Heart left ventricle (tissue), 16 donors: Measurements from ENCODE around the gene KDM4B. TPM values are rescaled to one million over a fixed set of nuclear protein-coding genes. Genes with fewer than 3 reads are reported as not detected.
A peak's percentile ranks its signal among the peaks of the same experiment; 100 is the strongest.

ENCODE experiments used
- ATAC-seq, 4 donors: fragments of 200-7000 bp; cut with Tn5 transposase; one replicate each; pipeline ENCODE4 v1.9.1; 2020 to 2022; ENCODE audit warnings: moderate library complexity in 4 of 4, mild to moderate bottlenecking in 3 of 4, moderate number of reproducible peaks in 1 of 4
- DNase-seq, 5 donors: peaks; one replicate each; pipeline ENCODE4 v3.0.0-alpha.2; 2020
- H3K27ac ChIP-seq, 12 donors: fragments of 200-600 bp; sonication (generic) in 4 of 12; one replicate each; pipeline versions ENCODE4 v1.5.0 to v1.8.0; 2016 to 2022; ENCODE audit warnings: mild to moderate bottlenecking in 2 of 12
- H3K27me3 ChIP-seq, 9 donors: fragments of 200-600 bp; sonication (generic) in 2 of 9; one replicate each; pipeline versions ENCODE4 v1.5.1 to v1.8.0; 2016 to 2022; ENCODE audit warnings: mild to moderate bottlenecking in 3 of 9
- H3K36me3 ChIP-seq, 9 donors: fragments of 200-600 bp; sonication (generic) in 2 of 9; one replicate each; pipeline versions ENCODE4 v1.5.0 to v1.8.0; 2018 to 2022; ENCODE audit warnings: mild to moderate bottlenecking in 2 of 9
- H3K4me1 ChIP-seq, 12 donors: fragments of 200-600 bp; sonication (generic) in 4 of 12; one replicate each; pipeline versions ENCODE4 v1.5.0 to v1.8.0; 2016 to 2022; ENCODE audit warnings: mild to moderate bottlenecking in 3 of 12
- H3K4me3 ChIP-seq, 12 donors: fragments of 200-600 bp; sonication (generic) in 4 of 12; one replicate each; pipeline versions ENCODE4 v1.5.0 to v1.8.0; 2017 to 2022; ENCODE audit warnings: mild to moderate bottlenecking in 9 of 12, moderate library complexity in 4 of 12
- H3K9me3 ChIP-seq, 12 donors: fragments of 200-600 bp; sonication (generic) in 4 of 12; one replicate each; pipeline versions ENCODE4 v1.5.0 to v1.8.0; 2016 to 2022; ENCODE audit warnings: mild to moderate bottlenecking in 1 of 12
- POLR2A ChIP-seq, 2 donors: fragments of 450-650 bp; IDR thresholded peaks; one replicate each; pipeline ENCODE4 v1.6.1; 2017; ENCODE audit warnings: antibody characterized with exemption in 2 of 2, mild to moderate bottlenecking in 2 of 2, moderate library complexity in 2 of 2
- WGBS, 4 donors: extraction: QIAGEN DNeasy Blood & Tissue Kit in 2 of 4; methylation state at CpG; one replicate each; pipeline versions ENCODE4 v1.1.5 to v1.1.7; 2013 to 2018; 5-methylcytosine and 5-hydroxymethylcytosine counted together
- intact Hi-C, 10 donors: fragments of 100-400 bp; cut with DNase I; formaldehyde crosslinking; loops; one replicate each; pipeline versions ENCODE4 v1.11.1 to v1.14.2; 2022
- polyA plus RNA-seq, 2 donors: library from polyadenylated mRNA; stranded (reverse); fragments of 200-250 nt; gene quantifications; one replicate each; pipeline ENCODE4 v1.2.3, GENCODE V29; 2013
- total RNA-seq, 9 donors: library from RNA; depleted of rRNA in 2 of 9; stranded (reverse); fragments of >200 nt in 2 of 9; fragmentation: NEBNext Ultra II Directional in 3 of 9; extraction: Animal tissue kit (Norgen Biotek cat#: 25700) in 3 of 9; gene quantifications; one replicate each; pipeline versions ENCODE4 v1.1.0 to v1.2.4, GENCODE V29; 2016 to 2023
- TF ChIP-seq, protein P1 (sequence below), 12 donors: fragments of 200-600 bp; sonication (generic) in 4 of 12; IDR thresholded peaks; one replicate each; pipeline versions ENCODE4 v1.5.0 to v1.8.0; 2018 to 2022; ENCODE audit warnings: antibody characterized with exemption in 12 of 12, mild to moderate bottlenecking in 5 of 12
- donor health status: ischemic (EF 13 %, LVEDD 7.1; RV severe dilation, severe dysfunction).
- donor health status: healthy with polysubstance abuse.
- donor health status: DM: no; HTN: yes; CAD: no.
- donor health status: DM: no; HTN: no; CAD: no.
- donor health status: ischemic (EF 25% LVEDD 6.9; RV normal size, moderate dysfunction).
- donor health status: ischemic (EF 25% LVEDD 5.7; RV mildly dilated, moderate dysfunction).
- donor health status: healthy.
- donor health status: DM: yes; HTN: yes; CAD: no.
- donor health status: ischemic (EF 35%, LVEDD 5.7; RV mildly dilated, moderate dysfunction).
- donor health status: nonischemic (EF 11% LVEDD 7.7; RV severe dilation, severe dysfunction).
- donor health status: DM: yes; HTN: yes; CAD: no.
- donor health status: PGD.
- donor health status: ischemic (EF 29% LVEDD 5.4; RV normal size, mild dysfunction).
- donor health status: nonischemic (EF 23%, LVEDD 6.1; RV moderate dilation, normal function).

The KDM4B gene
- total and polyA plus RNA-seq, 11 donors = 21.5 to 36.5 (median 27.2) TPM

DNA sequence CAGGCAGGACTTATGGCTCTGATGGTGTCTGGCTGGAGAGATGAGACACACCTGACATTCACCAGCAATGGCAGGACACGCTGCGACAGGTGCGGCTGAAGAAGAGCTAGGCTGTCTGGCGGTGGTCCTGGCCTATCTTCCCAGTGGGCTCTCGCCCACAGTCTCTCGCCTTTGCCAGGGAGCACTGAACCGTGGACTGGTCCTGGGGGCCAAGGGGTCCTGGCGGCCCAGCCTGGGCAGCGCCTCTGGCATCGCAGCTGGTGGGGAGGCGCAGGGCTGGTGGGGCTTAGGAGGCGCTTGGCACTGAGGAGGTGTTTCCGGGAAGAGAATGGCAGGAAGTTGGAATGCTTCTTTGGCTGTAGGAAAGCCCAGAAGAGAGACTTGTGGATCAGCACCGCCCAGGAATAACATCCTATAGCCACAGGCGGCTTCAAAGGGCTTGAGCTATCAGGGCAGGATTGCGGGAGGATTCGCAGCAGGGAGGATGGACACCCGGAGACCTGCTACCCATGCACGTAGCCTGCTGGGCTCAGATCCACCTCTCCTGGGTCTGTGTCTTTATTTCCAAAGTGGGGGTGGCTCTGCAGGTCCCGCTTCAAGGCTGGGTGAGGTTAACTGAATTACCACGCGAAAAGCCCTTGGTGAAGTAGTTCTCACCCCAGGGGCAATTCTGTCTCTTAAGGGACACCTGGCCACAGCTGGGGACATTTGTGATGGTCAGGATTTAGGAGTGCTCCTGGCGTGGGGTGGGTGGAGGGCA, 14.6 kb downstream of the KDM4B start:
- intact Hi-C loops = loop anchor here in 2 of 10 donors (5.0 kb wide), 2 partner anchors 44 to 49 kb away; no protein-coding TSS in a partner anchor
- ATAC-seq = no peak

DNA sequence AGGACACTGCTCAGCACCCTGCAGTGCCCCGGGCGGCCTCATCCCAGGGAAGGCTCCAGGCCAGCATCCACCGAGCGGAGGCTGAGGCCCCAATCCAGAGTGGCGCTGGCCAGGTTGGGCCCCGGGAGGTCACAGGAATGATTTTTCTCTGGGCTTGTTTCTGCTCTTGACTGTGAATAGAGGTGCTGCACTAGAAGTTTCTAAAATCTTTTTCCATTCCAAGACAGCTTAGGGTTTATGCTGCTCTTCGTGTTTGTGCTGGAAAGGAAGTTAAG, 15.1 kb downstream of the KDM4B start:
- peaks cover 7 to 82% (median 53%) of the 10 kb centered on the region in 12 donors for H3K4me1 ChIP-seq
- no peaks in the 10 kb centered on the region for H3K27me3 ChIP-seq
- 38 to 70% (median 62%) methylated on average over 1 to 7 of the region's 7 CpGs for WGBS, 4 donors
- ATAC-seq = no peak
- peak in 1 of 5 donors; percentile 28 for DNase-seq
- TF ChIP-seq, protein P1, sequence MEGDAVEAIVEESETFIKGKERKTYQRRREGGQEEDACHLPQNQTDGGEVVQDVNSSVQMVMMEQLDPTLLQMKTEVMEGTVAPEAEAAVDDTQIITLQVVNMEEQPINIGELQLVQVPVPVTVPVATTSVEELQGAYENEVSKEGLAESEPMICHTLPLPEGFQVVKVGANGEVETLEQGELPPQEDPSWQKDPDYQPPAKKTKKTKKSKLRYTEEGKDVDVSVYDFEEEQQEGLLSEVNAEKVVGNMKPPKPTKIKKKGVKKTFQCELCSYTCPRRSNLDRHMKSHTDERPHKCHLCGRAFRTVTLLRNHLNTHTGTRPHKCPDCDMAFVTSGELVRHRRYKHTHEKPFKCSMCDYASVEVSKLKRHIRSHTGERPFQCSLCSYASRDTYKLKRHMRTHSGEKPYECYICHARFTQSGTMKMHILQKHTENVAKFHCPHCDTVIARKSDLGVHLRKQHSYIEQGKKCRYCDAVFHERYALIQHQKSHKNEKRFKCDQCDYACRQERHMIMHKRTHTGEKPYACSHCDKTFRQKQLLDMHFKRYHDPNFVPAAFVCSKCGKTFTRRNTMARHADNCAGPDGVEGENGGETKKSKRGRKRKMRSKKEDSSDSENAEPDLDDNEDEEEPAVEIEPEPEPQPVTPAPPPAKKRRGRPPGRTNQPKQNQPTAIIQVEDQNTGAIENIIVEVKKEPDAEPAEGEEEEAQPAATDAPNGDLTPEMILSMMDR (IDR thresholded peaks at IDR 0.05) = no peak
- TF ChIP-seq POLR2A (IDR thresholded peaks at IDR 0.05) = no peak
- H3K4me3 ChIP-seq = no peak overlapping the region
- H3K9me3 ChIP-seq = no peaks in the 10 kb centered on the region
- H3K36me3 ChIP-seq = peaks cover 0 to 9% (median 0%) of the 10 kb centered on the region in 9 donors
- H3K27ac ChIP-seq = no peak overlapping the region
- intact Hi-C loops = loop anchor here in 2 of 10 donors (5.0 kb wide), 2 partner anchors 43 to 48 kb away; no protein-coding TSS in a partner anchor

More for the DNA sequence above, 14.6 kb downstream of the KDM4B start:
- peaks cover 3 to 82% (median 50%) of the 10 kb centered on the region in 12 donors for H3K4me1 ChIP-seq
- no peak overlapping the region for H3K4me3 ChIP-seq
- WGBS, 4 donors = 71 to 80% (median 75%) methylated on average over 20 to 23 of the region's 23 CpGs
- H3K9me3 ChIP-seq = no peaks in the 10 kb centered on the region
- peak in 1 of 5 donors; percentile 53 for DNase-seq
- H3K27me3 ChIP-seq = no peaks in the 10 kb centered on the region
- TF ChIP-seq POLR2A (IDR thresholded peaks at IDR 0.05) = no peak
- TF ChIP-seq, protein P1 (IDR thresholded peaks at IDR 0.05) = no peak
- no peak overlapping the region for H3K27ac ChIP-seq
- peaks cover 0 to 9% (median 0%) of the 10 kb centered on the region in 9 donors for H3K36me3 ChIP-seq

DNA sequence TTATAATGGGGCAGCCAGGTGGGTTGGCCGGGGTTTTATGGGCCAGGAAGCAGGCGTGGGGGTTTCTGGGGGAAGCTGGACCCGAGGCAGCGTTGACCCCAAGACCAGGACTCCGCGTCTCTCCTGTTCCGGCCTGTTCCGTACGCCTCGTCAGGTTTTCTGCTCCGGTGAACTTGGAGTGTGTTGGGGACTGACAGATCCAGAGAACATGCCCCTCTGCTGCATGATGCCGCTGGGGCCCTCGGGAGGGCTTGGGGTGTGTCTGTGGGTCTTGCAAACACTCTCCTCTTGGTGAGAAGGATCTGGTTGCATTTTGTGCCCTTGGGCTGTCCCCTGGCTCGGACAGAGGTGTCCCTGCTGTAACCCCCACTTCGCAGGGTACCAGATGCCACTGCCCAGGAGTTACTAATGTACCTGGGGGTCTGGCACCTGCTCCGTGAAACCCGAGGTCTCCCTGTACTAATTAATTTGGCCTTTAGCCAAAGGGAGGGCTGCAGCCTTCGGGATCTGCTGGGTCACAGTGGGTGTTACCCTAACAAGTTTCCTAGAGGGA, 15.6 kb downstream of the KDM4B start:
- no peak for DNase-seq
- 51 to 65% (median 54%) methylated on average over 18 of the region's 18 CpGs for WGBS, 4 donors

More for the DNA sequence above, 15.6 kb downstream of the KDM4B start:
- H3K4me3 ChIP-seq = no peak overlapping the region
- H3K36me3 ChIP-seq = peaks cover 0 to 9% (median 0%) of the 10 kb centered on the region in 9 donors
- H3K9me3 ChIP-seq = no peaks in the 10 kb centered on the region
- H3K27me3 ChIP-seq = no peaks in the 10 kb centered on the region
- no peak for TF ChIP-seq POLR2A (IDR thresholded peaks at IDR 0.05)
- TF ChIP-seq, protein P1 (IDR thresholded peaks at IDR 0.05) = no peak
- H3K4me1 ChIP-seq = peaks cover 9 to 82% (median 57%) of the 10 kb centered on the region in 12 donors
- H3K27ac ChIP-seq = no peak overlapping the region
- intact Hi-C loops = loop anchor here in 2 of 10 donors (5.0 kb wide), 2 partner anchors 43 to 48 kb away; no protein-coding TSS in a partner anchor
- ATAC-seq = no peak
